Activated CD4-positive, alpha-beta T cell treated with anti-CD3 and anti-CD28 coated beads for 48 hours (primary cell): ENCODE measurements around the gene VAC14.
"Not testable (repeated sequence)": the region's sequence is repeated elsewhere in the genome, so short reads cannot be mapped to it uniquely, and the experiment has no call there.

Experiments
- DNase-seq: peaks from one replicate; pipeline ENCODE4 v3.0.0-alpha.2; 2020

The VAC14 gene

GRCh38 chr16:70678121-70678897 lies 122.6 kb downstream of the VAC14 start:
- no peak for DNase-seq

GRCh38 chr16:70677499-70678120 lies 123.3 kb downstream of the VAC14 start:
- DNase-seq, result no peak

- no peak for DNase-seq
These were observed 124.1 kb downstream of the VAC14 start for GRCh38 chr16:70676675-70677498.

GRCh38 chr16:70675851-70676513 lies 125.0 kb downstream of the VAC14 start:
- no peak for DNase-seq

GRCh38 chr16:70674221-70675014 lies 126.5 kb downstream of the VAC14 start:
- DNase-seq, result no peak

- not testable (repeated sequence) for DNase-seq
These were observed 130.0 kb downstream of the VAC14 start for GRCh38 chr16:70670938-70671337.

- DNase-seq, result no peak
These were observed 130.8 kb downstream of the VAC14 start for GRCh38 chr16:70670175-70670574.

- no peak for DNase-seq
These were observed 134.9 kb downstream of the VAC14 start for GRCh38 chr16:70665806-70666735.

GRCh38 chr16:70665113-70665694 lies 135.8 kb downstream of the VAC14 start:
- no peak for DNase-seq

- DNase-seq, result no peak
These were observed 136.4 kb downstream of the VAC14 start for GRCh38 chr16:70664325-70665112.

- DNase-seq, result no peak
These were observed 137.2 kb downstream of the VAC14 start for GRCh38 chr16:70663524-70664324.

- no peak for DNase-seq
These were observed 137.9 kb downstream of the VAC14 start for GRCh38 chr16:70662991-70663523.

- DNase-seq, result no peak
These were observed 138.9 kb downstream of the VAC14 start for GRCh38 chr16:70661918-70662641.

- DNase-seq, result no peak
These were observed 139.4 kb downstream of the VAC14 start for GRCh38 chr16:70661534-70661917.

- DNase-seq, result no peak
These were observed 140.1 kb downstream of the VAC14 start for GRCh38 chr16:70660672-70661350.

GRCh38 chr16:70659953-70660671 lies 140.8 kb downstream of the VAC14 start:
- DNase-seq, result no peak

- DNase-seq, result no peak
These were observed 141.4 kb downstream of the VAC14 start for GRCh38 chr16:70659546-70659945.
